GM12891 (cell line): Measurements from ENCODE around the gene PTPRR.

Source experiments
- PAX5 ChIP-seq: IDR thresholded peaks from 2 replicates; pipeline ENCODE4 v1.6.1; 2011; ENCODE audit warnings: low read length, moderate library complexity, mild to moderate bottlenecking; ENCODE audit not compliant: insufficient read depth, severe bottlenecking
- POLR2A ChIP-seq: IDR thresholded peaks from 2 replicates; pipeline ENCODE4 v1.6.1; 2011; ENCODE audit warnings: low read depth, low read length, control low read depth

GRCh38 chr12:70747445-70748260 is 172.9 kb downstream of the PTPRR start:
- no peak for TF ChIP-seq POLR2A
- no peak for TF ChIP-seq PAX5
